Dermis lymphatic vessel endothelial cell (primary cell): ENCODE measurements around the gene CCDC69. TPM values are rescaled to one million over a fixed set of nuclear protein-coding genes. Genes with fewer than 3 reads are reported as not detected.

Experiments used
- total RNA-seq: library from RNA; depleted of rRNA; stranded (reverse); fragments of >200 nt; gene quantifications from 2 replicates; pipeline ENCODE4 v1.2.1, GENCODE V29; 2014

The CCDC69 gene, protein sequence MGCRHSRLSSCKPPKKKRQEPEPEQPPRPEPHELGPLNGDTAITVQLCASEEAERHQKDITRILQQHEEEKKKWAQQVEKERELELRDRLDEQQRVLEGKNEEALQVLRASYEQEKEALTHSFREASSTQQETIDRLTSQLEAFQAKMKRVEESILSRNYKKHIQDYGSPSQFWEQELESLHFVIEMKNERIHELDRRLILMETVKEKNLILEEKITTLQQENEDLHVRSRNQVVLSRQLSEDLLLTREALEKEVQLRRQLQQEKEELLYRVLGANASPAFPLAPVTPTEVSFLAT
- total RNA-seq: 0.54 and 1.5 TPM in 2 replicates

GRCh38 chr5:151223447-151224264, at the start of gene CCDC69:
Gene CCDC69 (minus strand): TSS chr5:151224092. CDS start chr5:151223970, 122 bp downstream.

DNA sequence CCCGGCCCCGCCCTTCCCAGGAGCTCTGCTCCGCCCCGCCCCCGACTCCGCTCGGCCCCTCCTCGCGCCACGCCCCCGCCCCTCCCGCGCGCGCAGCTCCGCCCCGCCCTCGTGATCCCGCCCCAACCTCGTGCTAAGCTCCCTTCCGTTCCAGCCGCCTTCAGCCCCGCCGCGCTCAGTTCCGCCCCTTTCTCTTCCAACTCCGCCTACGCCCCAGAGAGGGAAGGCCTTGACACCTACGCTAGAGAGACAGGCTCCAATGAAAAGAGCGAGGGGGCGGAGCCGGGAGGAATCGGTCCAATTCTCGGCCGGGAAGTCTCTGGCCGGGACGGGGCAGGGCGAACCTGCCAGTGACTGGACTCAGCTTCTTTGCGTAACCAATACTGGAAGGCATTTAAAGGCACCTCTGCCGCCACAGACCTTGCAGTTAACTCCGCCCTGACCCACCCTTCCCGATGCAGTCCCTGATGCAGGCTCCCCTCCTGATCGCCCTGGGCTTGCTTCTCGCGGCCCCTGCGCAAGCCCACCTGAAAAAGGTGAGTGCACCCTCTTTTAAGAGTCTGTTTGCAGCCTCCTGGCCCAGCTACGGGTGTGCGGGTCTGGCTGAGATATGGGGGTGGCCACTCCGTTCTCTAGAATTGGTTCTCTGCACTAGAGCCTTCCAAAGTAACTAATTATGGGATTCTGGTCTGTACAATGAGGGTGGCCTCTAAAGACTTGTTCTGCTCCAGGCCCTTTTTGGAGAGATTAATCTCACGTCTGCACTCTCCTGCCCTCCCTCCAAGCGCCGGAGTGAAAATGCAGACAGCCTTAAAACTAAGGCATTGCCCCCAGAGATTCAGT, 29.1 kb upstream of the CCDC69 start, which contains the start of gene GM2A:
Gene GM2A, plus strand, starts transcription at position 424 of the 843 bp plus-strand sequence. Its CDS starts 32 bp downstream, at position 456.

GRCh38 chr5:151157426-151158286, 66.2 kb downstream of the CCDC69 start, which contains the start of gene ANXA6:
Gene ANXA6 (minus strand): TSS chr5:151157779. CDS start chr5:151147901, 9,878 bp downstream.

Other genes with a start within 250 kb of the CCDC69 start
- 3.4 and 5.2 TPM in 2 replicates for gene GPX3, start 203.5 kb downstream of the CCDC69 start, total RNA-seq
- gene TNIP1, start 143.1 kb downstream of the CCDC69 start, total RNA-seq: 77.8 and 85.3 TPM in 2 replicates
- gene ANXA6, start 66.3 kb downstream of the CCDC69 start, total RNA-seq: 7.1 and 15.8 TPM in 2 replicates
- gene GM2A, start 29.1 kb upstream of the CCDC69 start, total RNA-seq: 11.4 and 15.3 TPM in 2 replicates
- not detected in 2 replicates for gene SLC36A3, start 79.7 kb upstream of the CCDC69 start, total RNA-seq
- gene SLC36A2, start 123.5 kb upstream of the CCDC69 start, total RNA-seq: not detected in 2 replicates
- 1.4 and 3.3 TPM in 2 replicates for gene SLC36A1, start 223.5 kb upstream of the CCDC69 start, total RNA-seq